NOMO-1 treated with dmso at 0.1 percent for 144 hours (cell line): ENCODE data around the gene RIOK2.
"Not testable (repeated sequence)": the region's sequence is repeated elsewhere in the genome, so short reads cannot be mapped to it uniquely, and the experiment has no call there.

Experiments used
- DNase-seq: peaks from one replicate; lab custom pipeline; 2025; ENCODE audit not compliant: unreplicated experiment; lab: John Stamatoyannopoulos, UW

The RIOK2 gene

GRCh38 chr5:97171703-97172102 is 11.3 kb downstream of the RIOK2 start:
- DNase-seq = no peak

DNA sequence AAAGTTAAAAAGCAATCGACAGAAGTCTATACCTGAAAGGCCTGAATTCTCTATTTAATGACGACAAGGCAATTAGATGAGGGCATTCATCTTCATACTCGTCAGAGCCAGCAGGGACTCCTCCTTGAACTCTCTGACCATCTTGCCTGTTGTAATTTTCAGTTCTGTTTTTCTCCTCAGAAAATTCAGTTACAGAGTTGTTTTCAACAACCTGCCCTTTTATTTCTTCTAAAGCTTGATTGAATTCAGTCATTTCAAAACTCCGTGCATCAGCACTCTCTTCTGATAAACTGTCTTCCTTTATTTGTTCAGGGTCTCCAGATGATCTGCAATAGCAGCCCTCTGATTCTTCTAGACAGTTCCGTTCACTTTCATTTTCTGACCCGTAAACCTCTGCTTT is 15.6 kb downstream of the RIOK2 start:
- DNase-seq = no peak

- no peak for DNase-seq
These were observed 17.3 kb downstream of the RIOK2 start for GRCh38 chr5:97165726-97166125.

DNA sequence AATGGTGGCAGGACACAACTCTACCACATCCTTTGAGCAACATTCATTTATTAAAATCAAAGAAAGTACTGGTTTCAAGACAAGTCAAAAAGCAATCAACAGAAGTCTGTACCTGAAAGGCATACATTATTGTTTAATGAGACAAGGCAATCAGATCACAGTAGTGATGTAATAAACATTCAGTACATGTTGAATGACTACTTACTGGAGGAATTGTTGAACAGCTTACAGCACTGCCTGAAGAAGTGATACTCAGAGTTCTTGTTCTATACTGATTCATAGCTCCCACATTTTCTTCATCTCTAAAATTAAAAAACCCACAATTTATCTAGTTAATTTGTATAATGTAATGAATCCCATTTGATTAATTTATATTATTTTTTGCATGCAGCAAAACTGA is 18.2 kb downstream of the RIOK2 start:
- DNase-seq = no peak

DNA sequence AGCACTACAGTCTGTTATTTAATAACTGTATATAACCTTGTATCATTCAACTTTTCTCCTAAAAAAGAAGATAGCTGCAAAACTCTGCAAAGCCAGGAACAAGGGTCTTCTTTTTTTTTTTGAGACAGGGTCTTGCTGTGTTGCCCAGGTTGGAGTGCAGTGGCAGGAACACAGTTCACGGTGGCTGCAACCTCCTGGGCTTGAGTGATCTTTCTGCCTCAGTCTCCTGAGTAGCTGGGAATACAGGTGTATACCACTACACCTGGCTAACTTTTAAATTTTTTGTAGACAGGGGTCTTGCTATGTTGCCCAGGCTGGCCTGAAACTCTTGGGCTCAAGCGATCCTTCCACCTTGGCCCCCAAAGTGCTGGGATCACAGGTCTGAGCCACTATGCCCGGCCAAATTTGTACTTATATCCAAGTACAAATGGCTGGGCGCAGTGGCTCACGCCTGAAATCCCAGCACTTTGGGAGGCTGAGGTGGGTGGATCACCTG is 19.2 kb downstream of the RIOK2 start:
- DNase-seq = no peak

DNA sequence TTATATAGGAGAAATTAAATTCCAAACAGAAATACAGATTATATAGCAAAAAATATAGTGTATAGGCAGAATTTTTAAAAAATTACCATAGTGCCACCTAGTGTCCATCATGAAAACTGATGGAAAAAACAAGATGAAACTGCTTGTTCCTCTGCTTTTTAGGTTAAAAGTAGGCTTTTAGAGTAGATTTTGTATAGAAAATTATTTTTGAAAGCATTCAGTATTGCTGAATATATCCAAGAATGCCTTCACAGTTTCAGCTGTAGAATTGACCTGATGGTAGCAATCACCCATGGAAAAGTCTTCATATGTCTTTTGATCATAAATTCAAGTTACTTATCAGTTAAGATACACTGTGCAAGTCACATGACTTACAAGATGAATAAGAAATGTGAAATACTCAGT is 19.7 kb downstream of the RIOK2 start:
- no peak for DNase-seq

DNA sequence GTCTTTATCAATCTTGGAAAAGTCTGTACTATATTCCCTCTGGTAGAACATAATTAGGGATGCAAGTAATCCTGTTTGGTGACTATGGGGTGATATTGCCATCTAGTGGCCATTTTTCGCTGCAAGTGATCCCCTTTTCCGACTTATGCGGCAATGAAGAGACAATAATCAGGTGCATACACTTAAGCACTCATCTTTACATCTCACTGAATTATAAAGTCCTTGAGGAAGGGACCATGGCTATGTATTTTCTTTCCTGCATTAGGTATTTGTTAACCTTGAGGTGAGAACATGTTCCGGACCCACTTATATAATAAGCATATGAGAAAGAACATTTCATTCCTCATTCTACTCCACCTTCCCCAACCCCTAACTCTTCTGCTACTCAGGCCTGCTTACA is 21.0 kb downstream of the RIOK2 start:
- no peak for DNase-seq

DNA sequence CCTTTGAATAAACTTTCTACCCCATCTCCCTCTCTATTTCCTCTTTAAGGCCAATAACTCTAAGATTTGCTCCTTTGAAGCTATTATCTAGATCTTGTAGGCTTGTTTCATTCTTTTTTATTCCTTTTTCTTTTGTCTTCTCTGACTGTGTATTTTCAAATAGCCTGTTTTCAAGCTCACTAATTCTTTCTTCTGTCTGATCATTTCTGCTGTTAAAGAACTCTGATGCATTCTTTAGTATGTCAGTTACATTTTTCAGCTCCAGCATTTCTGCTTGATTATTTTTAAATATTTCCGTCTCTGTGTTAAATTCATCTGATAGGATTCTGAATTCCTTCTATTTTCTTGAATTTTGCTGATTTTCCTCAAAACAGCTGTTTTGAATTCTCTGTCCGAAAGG is 25.4 kb downstream of the RIOK2 start:
- DNase-seq = no peak

- DNase-seq = no peak
These were observed 31.7 kb downstream of the RIOK2 start for GRCh38 chr5:97151370-97151769.

DNA sequence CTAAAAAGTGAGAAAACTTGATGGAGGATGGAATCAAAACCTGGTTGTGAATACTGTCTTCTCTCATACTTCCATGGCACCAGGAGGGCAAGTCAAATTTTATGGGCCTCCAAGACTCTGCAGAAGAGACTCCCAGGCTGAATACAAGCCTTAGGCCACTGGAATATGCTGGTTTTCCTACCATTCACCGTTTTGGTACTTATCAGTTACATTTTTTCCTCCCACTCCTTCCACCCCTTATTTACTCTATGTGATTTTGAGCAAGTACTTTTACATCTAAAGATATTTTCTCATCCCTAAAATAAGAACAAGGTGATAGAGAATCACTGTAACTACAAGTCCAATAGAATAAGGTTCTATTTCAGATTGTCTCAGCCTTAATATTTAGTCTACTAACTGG is 32.6 kb downstream of the RIOK2 start:
- DNase-seq = no peak

GRCh38 chr5:97149709-97150108 is 33.3 kb downstream of the RIOK2 start:
- no peak for DNase-seq

- no peak for DNase-seq
These were observed 34.8 kb downstream of the RIOK2 start for GRCh38 chr5:97148288-97148687.

DNA sequence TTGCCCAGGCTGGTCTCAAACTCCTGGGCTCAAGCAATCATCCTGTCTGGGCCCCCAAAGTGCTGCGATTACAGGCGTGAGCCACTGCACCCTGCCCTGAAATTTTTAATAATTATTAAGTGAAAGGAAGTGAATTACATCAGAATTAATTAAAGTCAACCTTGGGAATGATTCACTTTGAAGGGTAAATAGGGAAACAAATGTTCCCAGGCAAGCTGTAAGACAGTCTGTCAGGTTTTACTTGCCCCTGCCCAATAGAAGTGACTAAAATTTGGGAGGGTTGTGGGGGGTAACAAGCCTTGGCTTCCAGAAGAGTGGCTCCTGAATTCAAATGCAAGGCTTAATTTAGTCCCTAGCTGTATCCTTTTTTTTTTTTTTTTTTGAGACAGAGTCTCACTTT is 39.3 kb downstream of the RIOK2 start:
- no peak for DNase-seq

- no peak for DNase-seq
These were observed 40.4 kb downstream of the RIOK2 start, which contains the start of gene LIX1 for GRCh38 chr5:97142521-97143254. TSS of gene LIX1 (minus strand) at chr5:97142611. CDS start at chr5:97142576, 35 bp downstream.

DNA sequence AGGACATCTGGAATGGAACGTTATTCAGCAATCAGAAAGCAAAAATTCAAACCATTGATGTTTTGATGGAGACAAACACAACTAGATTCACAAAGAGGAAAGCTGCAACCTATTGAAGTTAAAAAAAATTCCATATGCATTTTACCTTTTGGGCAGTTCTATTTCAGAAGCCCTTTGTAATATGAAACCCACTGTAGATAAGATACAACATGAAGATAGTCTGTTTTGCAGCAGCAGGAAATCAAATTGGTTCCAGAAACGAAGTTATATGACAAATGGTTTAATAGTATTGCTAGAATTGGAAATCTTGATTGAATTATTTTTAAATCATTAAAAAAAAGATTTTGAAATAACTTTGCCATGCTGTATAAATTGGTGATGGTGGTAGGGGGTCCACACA is 41.5 kb downstream of the RIOK2 start:
- DNase-seq = no peak

DNA sequence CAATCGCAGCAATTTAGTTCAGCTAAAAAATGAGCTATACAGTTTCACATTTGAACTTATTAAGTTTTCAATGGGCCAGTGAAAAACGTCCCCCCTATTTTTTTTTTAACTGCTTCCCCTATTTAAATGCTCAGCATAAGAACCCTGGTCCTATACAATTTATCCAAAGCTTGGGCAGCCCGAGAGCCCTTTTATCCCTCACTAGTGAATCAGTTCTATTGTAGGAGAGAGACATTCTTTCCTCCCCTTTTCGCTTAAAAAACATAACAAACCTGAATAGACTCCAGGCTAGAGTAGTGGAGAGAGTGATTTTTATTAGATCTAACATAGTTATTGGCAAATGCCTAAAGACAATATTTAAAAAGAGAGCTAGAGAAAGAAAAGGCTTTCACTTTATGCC is 42.0 kb downstream of the RIOK2 start:
- no peak for DNase-seq

GRCh38 chr5:97140250-97140649 is 42.8 kb downstream of the RIOK2 start:
- DNase-seq = not testable (repeated sequence)

- no peak for DNase-seq
These were observed 46.6 kb downstream of the RIOK2 start for GRCh38 chr5:97136475-97136874.

DNA sequence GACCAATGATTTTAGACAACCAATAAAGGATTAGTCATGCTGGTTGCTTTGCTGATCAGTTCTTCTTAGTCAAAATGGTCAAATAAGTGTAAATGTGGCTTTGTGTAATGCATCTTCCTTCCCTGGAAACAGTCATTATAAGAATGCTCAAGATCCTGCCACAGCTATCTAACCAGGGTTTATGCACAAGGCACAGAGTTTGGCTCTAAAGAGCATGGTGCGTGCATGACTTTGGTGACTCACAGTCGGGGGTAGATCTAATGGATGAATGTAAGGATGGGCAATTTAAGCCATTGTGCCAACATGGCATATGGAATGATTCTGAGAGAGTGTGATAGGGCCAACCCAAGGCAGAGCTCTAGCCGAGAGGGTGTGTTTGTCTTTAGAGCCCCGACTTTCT is 47.2 kb downstream of the RIOK2 start:
- no peak for DNase-seq

DNA sequence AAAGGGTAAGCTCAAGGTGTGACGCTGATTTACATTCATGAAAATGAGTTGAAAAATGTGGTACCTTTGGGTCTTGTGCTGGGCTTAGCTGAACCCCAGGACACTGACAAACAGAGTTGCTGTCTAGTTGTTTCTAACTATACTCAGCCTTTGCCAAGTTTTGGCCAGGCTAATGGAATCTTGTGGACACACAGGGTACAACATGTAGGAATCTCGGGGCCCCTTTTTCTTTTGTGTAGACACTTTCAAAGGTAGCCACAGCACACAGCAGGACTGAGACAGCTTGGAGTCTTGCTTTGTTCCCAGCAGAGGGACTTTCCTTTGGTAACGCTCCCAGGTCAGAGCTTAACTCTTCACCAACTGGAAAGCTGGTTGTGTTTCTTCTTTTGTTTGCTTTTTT is 48.4 kb downstream of the RIOK2 start:
- DNase-seq = no peak

DNA sequence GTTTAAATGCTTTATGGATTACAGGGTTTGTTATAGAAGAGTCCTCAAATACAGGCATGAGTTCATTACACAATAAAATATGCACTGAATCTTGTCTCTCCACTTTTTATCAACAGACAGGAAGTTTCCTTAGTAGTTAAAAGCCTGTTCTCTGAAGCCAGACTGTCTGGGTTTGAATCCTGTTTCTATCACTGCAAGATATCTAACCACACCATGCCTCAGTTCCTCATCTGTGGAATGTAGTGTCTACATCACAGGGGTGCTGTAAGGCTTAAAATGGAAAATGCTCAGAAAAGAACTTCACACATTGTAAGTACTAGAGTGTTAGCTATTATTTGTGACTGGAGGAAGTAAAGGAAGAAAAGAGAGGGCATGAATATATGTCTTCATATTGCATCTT is 49.9 kb downstream of the RIOK2 start:
- peak; percentile 27 for DNase-seq

DNA sequence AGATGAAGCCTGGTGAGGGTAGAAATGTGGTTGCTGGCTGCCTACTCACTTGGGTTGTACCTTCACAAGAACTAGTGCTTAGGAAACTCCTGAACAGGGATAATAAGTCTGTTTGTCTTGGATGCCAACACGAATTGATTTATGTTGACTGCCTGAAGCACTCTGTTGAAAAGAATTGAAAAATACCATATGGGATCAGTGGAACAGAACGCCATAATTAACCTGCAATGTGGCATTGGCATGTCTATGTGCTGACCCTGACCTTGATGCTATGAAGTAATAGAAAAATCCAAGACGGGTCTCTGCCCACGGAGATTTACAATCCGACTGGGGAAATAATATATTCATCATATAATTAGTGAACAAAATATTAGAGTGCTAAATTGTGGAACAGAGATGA is 51.1 kb downstream of the RIOK2 start:
- DNase-seq = no peak

DNA sequence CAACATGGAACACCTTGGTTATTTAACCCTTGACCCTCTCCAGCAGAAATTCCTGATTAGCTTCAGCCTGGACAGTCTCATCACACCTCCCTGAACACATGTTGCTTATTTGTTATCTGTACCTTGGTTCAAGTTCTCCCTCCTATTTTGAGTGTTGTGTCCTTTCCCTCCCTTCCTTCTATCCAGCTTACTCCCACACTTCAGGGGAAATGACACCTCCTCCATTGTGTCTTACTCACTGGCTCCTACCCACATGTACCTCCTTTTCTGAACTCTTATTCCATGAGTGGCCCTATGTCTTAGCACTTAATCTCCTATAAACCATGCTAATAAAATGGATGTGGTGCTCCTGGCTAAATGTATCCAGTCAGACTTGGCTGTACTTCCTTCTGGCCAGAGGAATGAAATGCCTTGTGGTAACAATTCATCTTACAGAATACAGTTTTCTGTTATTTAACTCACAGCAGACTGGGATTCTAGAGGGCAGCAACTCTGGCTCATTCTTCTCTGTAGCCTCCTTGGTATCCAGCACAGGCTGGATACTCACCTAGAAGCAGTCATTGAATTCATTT is 51.8 kb downstream of the RIOK2 start:
- DNase-seq = no peak
